Measurements from ENCODE around the gene PGPEP1. TPM values are rescaled to one million over a fixed set of nuclear protein-coding genes. Genes with fewer than 3 reads are reported as not detected.
"Not testable (repeated sequence)": the region's sequence is repeated elsewhere in the genome, so short reads cannot be mapped to it uniquely, and the experiment has no call there.

PGPEP1 gene
- total RNA-seq, 6 experiments from 2014 or later = 33.0 to 55.5 (median 40.7) TPM

DNA sequence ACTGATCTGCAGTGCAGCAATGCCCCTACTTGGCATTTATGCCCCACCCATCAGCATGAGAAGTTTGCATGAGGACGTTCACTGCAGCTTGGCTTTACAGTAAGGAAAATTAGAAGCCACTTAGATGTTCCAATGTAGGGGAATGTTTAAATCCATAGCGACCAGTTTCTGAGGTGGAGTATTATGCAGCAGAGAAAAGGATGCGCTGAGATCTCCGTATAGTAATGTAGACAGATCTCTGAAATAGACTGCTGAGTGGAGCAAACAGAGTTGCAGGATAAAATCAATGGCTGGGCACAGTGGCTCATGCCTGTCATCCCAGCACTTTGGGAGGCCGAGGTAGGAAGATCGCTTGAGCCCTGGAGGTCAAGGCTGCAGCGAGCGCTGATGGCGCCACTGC lies 10.1 kb downstream of the PGPEP1 start:
- Histone ChIP-seq H3K27ac (no peak overlapping the region), H3K36me3 (peaks cover 0 to 16% (median 3%) of the 10 kb centered on the region in 4 donors), H3K9me3 (no peaks in the 10 kb centered on the region), H3K4me3 (no peak overlapping the region), H3K27me3 (no peaks in the 10 kb centered on the region), H3K4me1 (no peaks in the 10 kb centered on the region)
- intact Hi-C loops (cut with DNase I) = loop anchor here in 1 of 2 donors (5.0 kb wide), 1 partner anchor 62 kb away; no protein-coding TSS in a partner anchor
- no peak for DNase-seq
- TF ChIP-seq, protein P1, sequence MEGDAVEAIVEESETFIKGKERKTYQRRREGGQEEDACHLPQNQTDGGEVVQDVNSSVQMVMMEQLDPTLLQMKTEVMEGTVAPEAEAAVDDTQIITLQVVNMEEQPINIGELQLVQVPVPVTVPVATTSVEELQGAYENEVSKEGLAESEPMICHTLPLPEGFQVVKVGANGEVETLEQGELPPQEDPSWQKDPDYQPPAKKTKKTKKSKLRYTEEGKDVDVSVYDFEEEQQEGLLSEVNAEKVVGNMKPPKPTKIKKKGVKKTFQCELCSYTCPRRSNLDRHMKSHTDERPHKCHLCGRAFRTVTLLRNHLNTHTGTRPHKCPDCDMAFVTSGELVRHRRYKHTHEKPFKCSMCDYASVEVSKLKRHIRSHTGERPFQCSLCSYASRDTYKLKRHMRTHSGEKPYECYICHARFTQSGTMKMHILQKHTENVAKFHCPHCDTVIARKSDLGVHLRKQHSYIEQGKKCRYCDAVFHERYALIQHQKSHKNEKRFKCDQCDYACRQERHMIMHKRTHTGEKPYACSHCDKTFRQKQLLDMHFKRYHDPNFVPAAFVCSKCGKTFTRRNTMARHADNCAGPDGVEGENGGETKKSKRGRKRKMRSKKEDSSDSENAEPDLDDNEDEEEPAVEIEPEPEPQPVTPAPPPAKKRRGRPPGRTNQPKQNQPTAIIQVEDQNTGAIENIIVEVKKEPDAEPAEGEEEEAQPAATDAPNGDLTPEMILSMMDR (IDR thresholded peaks at IDR 0.05) = no peak
- TF ChIP-seq POLR2A (IDR thresholded peaks at IDR 0.05) = no peak
- 69% methylated on average over 4 of the region's 9 CpGs for WGBS (ENCODE audit: insufficient coverage, low coverage, low lambda C conversion rate, missing lambda C conversion rate)
- no peak for ATAC-seq

DNA sequence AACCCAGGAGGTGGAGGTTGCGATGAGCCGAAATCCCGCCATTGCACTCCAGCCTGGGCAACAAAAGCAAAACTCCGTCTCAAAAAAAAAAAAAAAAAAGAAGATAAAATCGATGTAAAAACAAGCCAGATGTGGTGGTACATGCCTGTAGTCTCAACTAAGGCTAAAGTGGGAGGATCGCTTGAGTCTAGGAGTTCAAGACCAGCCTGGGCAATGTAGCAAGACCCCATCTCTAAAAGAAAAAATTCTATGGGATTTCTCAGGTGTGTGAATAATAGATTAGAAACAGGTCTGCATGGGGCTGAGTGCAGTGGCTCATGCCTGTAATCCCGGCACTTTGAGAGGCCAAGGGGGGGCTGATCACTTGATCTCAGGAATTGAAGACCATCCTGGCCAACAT lies 11.1 kb downstream of the PGPEP1 start:
- Histone ChIP-seq H3K27ac (no peak overlapping the region), H3K9me3 (no peaks in the 10 kb centered on the region), H3K4me1 (peaks cover 0 to 3% (median 0%) of the 10 kb centered on the region in 4 donors), H3K27me3 (no peaks in the 10 kb centered on the region), H3K36me3 (peaks cover 0 to 25% (median 7%) of the 10 kb centered on the region in 4 donors), H3K4me3 (no peak overlapping the region)
- 90% methylated on average over 6 of the region's 7 CpGs for WGBS (ENCODE audit: insufficient coverage, low coverage, low lambda C conversion rate, missing lambda C conversion rate)
- intact Hi-C loops (cut with DNase I) = loop anchor here in 1 of 2 donors (5.0 kb wide), 1 partner anchor 61 kb away; no protein-coding TSS in a partner anchor
- no peak for ATAC-seq
- no peak for DNase-seq
- TF ChIP-seq, protein P1 (IDR thresholded peaks at IDR 0.05) = no peak
- TF ChIP-seq POLR2A (IDR thresholded peaks at IDR 0.05) = no peak

DNA sequence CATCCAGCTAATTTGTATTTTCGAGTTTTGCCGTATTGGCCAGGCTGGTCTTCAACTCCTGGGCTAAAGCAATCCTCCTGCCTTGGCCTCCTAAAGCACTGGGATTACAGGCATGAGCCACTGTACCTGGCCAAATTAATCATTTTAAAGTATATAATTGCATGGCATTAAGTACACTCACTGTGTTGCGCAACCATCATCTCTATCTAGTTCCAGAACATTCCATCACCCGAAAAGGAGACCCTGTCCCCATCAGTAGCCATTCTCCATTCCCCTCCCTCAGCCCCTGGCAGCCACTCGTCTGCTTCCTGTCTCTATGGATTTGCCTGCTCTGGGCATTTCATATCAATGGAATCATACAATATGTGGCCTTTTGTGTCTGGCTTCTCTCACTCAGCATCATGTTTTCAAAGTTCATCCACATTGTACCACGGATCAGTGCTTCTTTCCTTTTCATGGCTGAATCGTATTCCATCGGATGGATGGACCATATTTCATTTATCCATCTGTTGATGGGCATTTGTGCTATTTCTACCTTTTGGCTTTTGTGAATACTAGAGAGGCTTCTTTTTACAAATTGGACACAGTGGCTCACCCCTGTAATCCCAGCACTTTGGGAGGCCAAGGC lies 13.1 kb downstream of the PGPEP1 start:
- intact Hi-C loops (cut with DNase I) = loop anchor here in 1 of 2 donors (5.0 kb wide), 1 partner anchor 59 kb away; no protein-coding TSS in a partner anchor
- TF ChIP-seq, protein P1 (IDR thresholded peaks at IDR 0.05) = no peak
- TF ChIP-seq POLR2A (IDR thresholded peaks at IDR 0.05) = no peak
- DNase-seq (no peak), ATAC-seq (no peak)
- Histone ChIP-seq H3K9me3 (no peaks in the 10 kb centered on the region), H3K27ac (no peak overlapping the region), H3K27me3 (no peaks in the 10 kb centered on the region), H3K4me1 (peaks cover 0 to 18% (median 5%) of the 10 kb centered on the region in 4 donors), H3K36me3 (peaks cover 0 to 40% (median 12%) of the 10 kb centered on the region in 4 donors), H3K4me3 (no peak overlapping the region)
- WGBS (ENCODE audit: insufficient coverage, low coverage, low lambda C conversion rate, missing lambda C conversion rate) = 88% methylated on average over 7 of the region's 8 CpGs

DNA sequence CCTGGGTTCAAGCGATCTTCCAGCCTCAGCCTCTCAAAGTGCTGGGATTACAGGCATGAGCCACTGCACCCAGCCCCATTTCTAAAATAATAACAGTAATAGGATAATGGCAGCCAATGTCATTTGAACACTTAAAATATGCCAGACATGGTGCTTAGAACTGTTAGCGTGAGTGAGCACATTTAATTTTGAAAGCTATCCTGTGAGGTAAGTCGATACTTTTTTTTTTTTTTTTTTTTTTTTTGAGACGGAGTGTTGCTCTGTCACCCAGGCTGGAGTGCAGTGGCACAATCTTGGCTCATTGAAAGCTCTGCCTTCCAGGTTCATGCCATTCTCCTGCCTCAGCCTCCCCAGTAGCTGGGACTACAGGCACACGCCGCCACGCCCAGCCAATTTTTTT lies 14.3 kb downstream of the PGPEP1 start:
- not testable (repeated sequence) for DNase-seq, ATAC-seq, H3K27ac ChIP-seq, H3K9me3 ChIP-seq, H3K27me3 ChIP-seq, H3K4me3 ChIP-seq
- Histone ChIP-seq H3K4me1 (peaks cover 0 to 18% (median 5%) of the 10 kb centered on the region in 4 donors), H3K36me3 (peaks cover 0 to 47% (median 16%) of the 10 kb centered on the region in 4 donors)
- 95% methylated on average over 3 of the region's 7 CpGs for WGBS (ENCODE audit: insufficient coverage, low coverage, low lambda C conversion rate, missing lambda C conversion rate)
- intact Hi-C loops (cut with DNase I) = loop anchor here in 1 of 2 donors (5.0 kb wide), 1 partner anchor 58 kb away; no protein-coding TSS in a partner anchor

DNA sequence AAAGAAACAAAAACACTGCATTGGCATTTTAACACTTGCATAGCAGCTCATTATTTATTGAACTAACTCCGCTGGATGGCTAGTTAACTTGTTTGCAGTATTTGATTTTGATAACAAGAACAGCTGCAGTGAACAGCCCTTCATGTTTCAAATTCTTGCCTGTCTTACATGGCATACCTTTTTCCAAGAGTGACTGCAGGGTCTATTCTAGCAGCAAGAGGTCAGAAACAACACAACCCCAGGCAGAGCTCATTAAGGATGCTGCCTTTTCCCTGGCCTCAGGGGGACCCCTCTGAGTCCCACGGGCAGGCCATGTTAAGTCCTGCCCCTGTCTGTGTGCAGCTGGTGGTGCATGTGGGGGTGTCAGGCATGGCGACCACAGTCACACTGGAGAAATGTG lies 16.6 kb downstream of the PGPEP1 start:
- H3K36me3 ChIP-seq = peaks cover 0 to 65% (median 19%) of the 10 kb centered on the region in 4 donors
- intact Hi-C loops (cut with DNase I) = no loop called here
- no peak overlapping the region for H3K4me3 ChIP-seq
- TF ChIP-seq POLR2A (IDR thresholded peaks at IDR 0.05) = no peak
- TF ChIP-seq, protein P1 (IDR thresholded peaks at IDR 0.05) = no peak
- peak overlapping the region in 2 of 3 donors; percentile 14 to 47 for H3K27ac ChIP-seq
- H3K4me1 ChIP-seq = peaks cover 0 to 18% (median 5%) of the 10 kb centered on the region in 4 donors
- DNase-seq (no peak), ATAC-seq (peak in 2 of 4 donors; percentile 10 to 14)
- H3K27me3 ChIP-seq = no peaks in the 10 kb centered on the region
- 75% methylated on average over 1 of the region's 3 CpGs for WGBS (ENCODE audit: insufficient coverage, low coverage, low lambda C conversion rate, missing lambda C conversion rate)
- H3K9me3 ChIP-seq = no peaks in the 10 kb centered on the region

Measured in right lobe of liver (tissue), 6 donors.